Measurements from ENCODE around the gene HIP1R.

The HIP1R gene

DNA sequence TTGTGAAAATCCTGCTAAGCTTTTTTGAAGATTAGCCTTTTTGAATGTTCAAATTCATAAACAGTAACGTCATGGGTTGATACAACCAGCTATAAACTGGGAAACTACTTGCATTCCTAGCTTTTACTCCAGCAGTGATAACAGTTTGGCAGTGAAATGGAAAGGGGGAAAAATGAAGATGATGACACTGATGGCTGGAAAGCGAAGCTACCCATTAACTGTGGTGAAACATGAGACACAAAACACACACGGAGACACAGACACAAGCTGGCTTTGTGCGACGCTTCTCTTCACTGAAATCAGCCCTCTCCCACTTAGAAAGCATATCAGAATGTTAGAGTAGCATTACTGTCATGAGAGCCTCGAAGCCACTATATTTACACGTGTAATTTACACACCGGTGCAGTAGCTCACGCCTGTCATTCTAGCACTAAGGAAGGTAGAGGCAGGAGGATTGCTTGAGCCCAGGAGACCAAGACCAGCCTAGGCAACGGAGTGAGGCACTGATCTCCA, 45.0 kb downstream of the HIP1R start (continued):
- TF ChIP-seq, protein P1, sequence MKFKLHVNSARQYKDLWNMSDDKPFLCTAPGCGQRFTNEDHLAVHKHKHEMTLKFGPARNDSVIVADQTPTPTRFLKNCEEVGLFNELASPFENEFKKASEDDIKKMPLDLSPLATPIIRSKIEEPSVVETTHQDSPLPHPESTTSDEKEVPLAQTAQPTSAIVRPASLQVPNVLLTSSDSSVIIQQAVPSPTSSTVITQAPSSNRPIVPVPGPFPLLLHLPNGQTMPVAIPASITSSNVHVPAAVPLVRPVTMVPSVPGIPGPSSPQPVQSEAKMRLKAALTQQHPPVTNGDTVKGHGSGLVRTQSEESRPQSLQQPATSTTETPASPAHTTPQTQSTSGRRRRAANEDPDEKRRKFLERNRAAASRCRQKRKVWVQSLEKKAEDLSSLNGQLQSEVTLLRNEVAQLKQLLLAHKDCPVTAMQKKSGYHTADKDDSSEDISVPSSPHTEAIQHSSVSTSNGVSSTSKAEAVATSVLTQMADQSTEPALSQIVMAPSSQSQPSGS (tag by site-specific recombination; IDR thresholded peaks at IDR 0.05; ENCODE audit: low read depth): peak; percentile 56
- TF ChIP-seq YY2 (tag by site-specific recombination; IDR thresholded peaks at IDR 0.05): no peak

DNA sequence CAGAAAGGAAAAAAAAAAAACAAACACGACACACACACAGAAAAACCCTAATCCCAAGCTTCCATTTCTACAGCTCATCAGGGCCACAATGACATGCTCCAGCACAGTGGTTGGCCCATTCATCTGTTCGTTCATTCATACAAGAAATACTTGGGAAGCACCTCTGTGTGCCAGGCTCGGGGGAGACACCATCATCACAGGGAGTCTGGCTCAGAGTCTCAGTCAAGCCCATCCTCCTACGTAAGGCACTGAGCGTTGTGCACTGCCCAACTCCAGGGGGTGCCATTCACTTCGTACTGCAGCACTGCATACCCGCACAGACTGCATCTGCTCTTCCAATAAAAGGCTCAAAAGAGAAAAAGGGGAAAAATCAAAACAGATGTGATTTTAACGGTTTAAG, 45.4 kb downstream of the HIP1R start:
- no peak overlapping the region for H3K27ac ChIP-seq (ENCODE audit: extremely low read depth, low read depth, low read length)
- ChIA-PET CTCF (interaction anchor here (0.6 to 2.1 kb wide), 18 partner anchors 8 to 701 kb away, joined by 3 to 11 read pairs (median 5); no protein-coding TSS in a partner anchor), POLR2A (interaction anchor here (1.0 kb wide), 1 partner anchor 86 kb away, joined by 4 read pairs; the partner anchor contains the start of gene ABCB9)
- H3K36me3 ChIP-seq (ENCODE audit: control insufficient read depth in 2 of 2, insufficient read depth in 1 of 2, low read length in 2 of 2): no peaks in the 10 kb centered on the region
- no peak overlapping the region for H3K4me3 ChIP-seq (ENCODE audit: low read depth, low read length)
- no peaks in the 10 kb centered on the region for H3K9me3 ChIP-seq (ENCODE audit: control insufficient read depth, insufficient read depth, low read depth, low read length)
- peaks cover 28% of the 10 kb centered on the region for H3K4me1 ChIP-seq (ENCODE audit: control insufficient read depth, insufficient read depth, low read length)
- no peak for TF ChIP-seq ZNF121 (tag by site-specific recombination; IDR thresholded peaks at IDR 0.05)
- TF ChIP-seq ZNF558 (tag by site-specific recombination; IDR thresholded peaks at IDR 0.05): no peak
- no peak for TF ChIP-seq ZNF416 (tag by site-specific recombination; IDR thresholded peaks at IDR 0.05)
- TF ChIP-seq ZNF48 (tag by site-specific recombination; IDR thresholded peaks at IDR 0.05): no peak
- no peak for TF ChIP-seq ZBTB7A (tag by site-specific recombination; IDR thresholded peaks at IDR 0.05; ENCODE audit: low read depth)
- no peak for TF ChIP-seq SP3 (tag by site-specific recombination; IDR thresholded peaks at IDR 0.05)
- TF ChIP-seq ZNF248 (tag by site-specific recombination; IDR thresholded peaks at IDR 0.05): no peak
- 0 out of 2 replicates have a peak, but pooled peaks have one; percentile 14 for TF ChIP-seq KLF17 (tag by site-specific recombination; IDR thresholded peaks at IDR 0.05)
- TF ChIP-seq ZNF184 (tag by site-specific recombination; IDR thresholded peaks at IDR 0.05): no peak
- no peak for TF ChIP-seq HOXC10 (CRISPR knock-in tag; IDR thresholded peaks at IDR 0.05)
- TF ChIP-seq IKZF3 (tag by site-specific recombination; IDR thresholded peaks at IDR 0.05): no peak; the same call in 1 of the 2 replicates
- TF ChIP-seq, protein P2, sequence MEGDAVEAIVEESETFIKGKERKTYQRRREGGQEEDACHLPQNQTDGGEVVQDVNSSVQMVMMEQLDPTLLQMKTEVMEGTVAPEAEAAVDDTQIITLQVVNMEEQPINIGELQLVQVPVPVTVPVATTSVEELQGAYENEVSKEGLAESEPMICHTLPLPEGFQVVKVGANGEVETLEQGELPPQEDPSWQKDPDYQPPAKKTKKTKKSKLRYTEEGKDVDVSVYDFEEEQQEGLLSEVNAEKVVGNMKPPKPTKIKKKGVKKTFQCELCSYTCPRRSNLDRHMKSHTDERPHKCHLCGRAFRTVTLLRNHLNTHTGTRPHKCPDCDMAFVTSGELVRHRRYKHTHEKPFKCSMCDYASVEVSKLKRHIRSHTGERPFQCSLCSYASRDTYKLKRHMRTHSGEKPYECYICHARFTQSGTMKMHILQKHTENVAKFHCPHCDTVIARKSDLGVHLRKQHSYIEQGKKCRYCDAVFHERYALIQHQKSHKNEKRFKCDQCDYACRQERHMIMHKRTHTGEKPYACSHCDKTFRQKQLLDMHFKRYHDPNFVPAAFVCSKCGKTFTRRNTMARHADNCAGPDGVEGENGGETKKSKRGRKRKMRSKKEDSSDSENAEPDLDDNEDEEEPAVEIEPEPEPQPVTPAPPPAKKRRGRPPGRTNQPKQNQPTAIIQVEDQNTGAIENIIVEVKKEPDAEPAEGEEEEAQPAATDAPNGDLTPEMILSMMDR (tag by site-specific recombination; IDR thresholded peaks at IDR 0.05): peak; percentile 70
- no peak for TF ChIP-seq ZNF354C (tag by site-specific recombination; IDR thresholded peaks at IDR 0.05; ENCODE audit: borderline replicate concordance, low read depth)
- no peak for TF ChIP-seq KLF7 (tag by site-specific recombination; IDR thresholded peaks at IDR 0.05; ENCODE audit: borderline replicate concordance)
- TF ChIP-seq ZNF660 (tag by site-specific recombination; IDR thresholded peaks at IDR 0.05): peak; percentile 52; the same call in 1 of the 2 replicates
- TF ChIP-seq SALL2 (tag by site-specific recombination; IDR thresholded peaks at IDR 0.05; ENCODE audit: borderline replicate concordance): no peak
- TF ChIP-seq ZNF18 (tag by site-specific recombination; IDR thresholded peaks at IDR 0.05): no peak
- TF ChIP-seq ZNF670 (tag by site-specific recombination; IDR thresholded peaks at IDR 0.05; ENCODE audit: low read depth): no peak
- no peak for TF ChIP-seq GLI4 (tag by site-specific recombination; IDR thresholded peaks at IDR 0.05)
- no peak for TF ChIP-seq KLF1 (tag by site-specific recombination; IDR thresholded peaks at IDR 0.05)
- TF ChIP-seq GLIS2 (tag by site-specific recombination; IDR thresholded peaks at IDR 0.05): 0 out of 2 replicates have a peak, but pooled peaks have one; percentile 28
- TF ChIP-seq TCF7L2 (IDR thresholded peaks at IDR 0.05; ENCODE audit: borderline replicate concordance, low read depth, low read length): no peak
- TF ChIP-seq OSR2 (tag by site-specific recombination; IDR thresholded peaks at IDR 0.05): no peak
- no peak for TF ChIP-seq ZNF580 (tag by site-specific recombination; IDR thresholded peaks at IDR 0.05)
- peak; percentile 24; the same call in 1 of the 2 replicates for TF ChIP-seq ZNF366 (tag by site-specific recombination; conservative IDR thresholded peaks at IDR 0.05)
- no peak for TF ChIP-seq ZNF202 (tag by site-specific recombination; IDR thresholded peaks at IDR 0.05; ENCODE audit: borderline replicate concordance)
- no peak for TF ChIP-seq ZNF621 (tag by site-specific recombination; IDR thresholded peaks at IDR 0.05)
- no peak; the same call in 1 of the 2 replicates for TF ChIP-seq ZNF394 (tag by site-specific recombination; IDR thresholded peaks at IDR 0.05; ENCODE audit: borderline replicate concordance)
- no peak for TF ChIP-seq ZBTB48 (tag by site-specific recombination; IDR thresholded peaks at IDR 0.05)
- TF ChIP-seq ZNF747 (tag by site-specific recombination; IDR thresholded peaks at IDR 0.05): no peak
- TF ChIP-seq GLI2 (tag by site-specific recombination; IDR thresholded peaks at IDR 0.05; ENCODE audit: borderline replicate concordance, low read depth): no peak

All from HEK293 (cell line).